Muscle of leg (tissue), 11 donors: ENCODE data around the gene GRAPL. TPM values are rescaled to one million over a fixed set of nuclear protein-coding genes. Genes with fewer than 3 reads are reported as not detected.
"Not testable (repeated sequence)": the region's sequence is repeated elsewhere in the genome, so short reads cannot be mapped to it uniquely, and the experiment has no call there.

Experiments
- DNase-seq: peaks from one replicate; pipeline ENCODE4 v3.0.0; 2013
- H3K27ac ChIP-seq: one replicate; pipeline ENCODE4 v1.5.1; 2013; ENCODE audit warnings: mild to moderate bottlenecking, low read length, control low read depth
- H3K27me3 ChIP-seq: one replicate; pipeline ENCODE4 v1.6.1; 2013; ENCODE audit warnings: low read length; ENCODE audit not compliant: control insufficient read depth, insufficient read depth
- H3K36me3 ChIP-seq: one replicate; pipeline ENCODE4 v1.6.1; 2013; ENCODE audit warnings: low read length; ENCODE audit not compliant: control insufficient read depth, insufficient read depth
- H3K4me1 ChIP-seq: one replicate; pipeline ENCODE4 v1.6.1; 2013; ENCODE audit warnings: low read length; ENCODE audit not compliant: control insufficient read depth, insufficient read depth
- H3K4me3 ChIP-seq: one replicate; pipeline ENCODE4 v1.5.1; 2013; ENCODE audit warnings: low read length, control low read depth
- H3K9me3 ChIP-seq: replicated peaks from 2 replicates; pipeline ENCODE4 v1.6.1; 2013; ENCODE audit warnings: low read depth, low read length; ENCODE audit not compliant: control insufficient read depth
- WGBS: methylation state at CpG from one replicate; pipeline ENCODE4 v1.1.5; 2013; ENCODE audit warnings: missing lambda C conversion rate; ENCODE audit not compliant: insufficient coverage; 5-methylcytosine and 5-hydroxymethylcytosine counted together
- polyA plus RNA-seq, 8 donors: library from polyadenylated mRNA; unstranded; fragments of 120-200 nt; gene quantifications; one replicate each; pipeline versions ENCODE4 v1.2.1 to v1.2.3, GENCODE V29; 2013; ENCODE audit warnings: inconsistent platforms in 1 of 8, low replicate concordance in 1 of 8; ENCODE audit not compliant: insufficient read length in 8 of 8, insufficient read depth in 1 of 8
- total RNA-seq: library from RNA; stranded (reverse); fragments of 120-200 nt; gene quantifications from one replicate; pipeline ENCODE4 v1.2.4, GENCODE V29; 2013

Gene GRAPL
- total and polyA plus RNA-seq, 9 donors, result 0.76 to 3.2 (median 2.2) TPM

- not testable (repeated sequence) for H3K36me3 ChIP-seq, H3K9me3 ChIP-seq, H3K27me3 ChIP-seq, H3K27ac ChIP-seq, H3K4me1 ChIP-seq, DNase-seq, H3K4me3 ChIP-seq
- no CpG with 5 or more reads among the region's 2 CpGs for WGBS
These were observed 31.5 kb downstream of the GRAPL start for GRCh38 chr17:19158938-19159337.

GRCh38 chr17:19161308-19162107 is 34.1 kb downstream of the GRAPL start:
- not testable (repeated sequence) for H3K36me3 ChIP-seq, DNase-seq, H3K27me3 ChIP-seq, H3K9me3 ChIP-seq, H3K4me3 ChIP-seq, H3K27ac ChIP-seq, H3K4me1 ChIP-seq
- WGBS, result no CpG with 5 or more reads among the region's 13 CpGs

- not testable (repeated sequence) for H3K27me3 ChIP-seq, H3K4me1 ChIP-seq, H3K36me3 ChIP-seq, H3K27ac ChIP-seq, H3K9me3 ChIP-seq, DNase-seq, H3K4me3 ChIP-seq
- no CpG with 5 or more reads among the region's 71 CpGs for WGBS
These were observed 35.2 kb downstream of the GRAPL start for GRCh38 chr17:19162384-19163216.

GRCh38 chr17:19174422-19174821 is 47.0 kb downstream of the GRAPL start:
- not testable (repeated sequence) for H3K36me3 ChIP-seq, H3K4me1 ChIP-seq, H3K27me3 ChIP-seq, H3K9me3 ChIP-seq, DNase-seq, H3K27ac ChIP-seq, H3K4me3 ChIP-seq
- no CpG with 5 or more reads among the region's 3 CpGs for WGBS

- DNase-seq, H3K36me3 ChIP-seq, H3K4me3 ChIP-seq, H3K27me3 ChIP-seq, H3K9me3 ChIP-seq, H3K4me1 ChIP-seq, H3K27ac ChIP-seq: not testable (repeated sequence)
- WGBS, result no CpG with 5 or more reads among the region's 20 CpGs
These were observed 48.0 kb downstream of the GRAPL start for GRCh38 chr17:19175410-19175809.

- H3K27ac ChIP-seq, H3K9me3 ChIP-seq, H3K36me3 ChIP-seq, H3K4me1 ChIP-seq, DNase-seq, H3K27me3 ChIP-seq, H3K4me3 ChIP-seq: not testable (repeated sequence)
- WGBS, result no CpG with 5 or more reads among the region's 33 CpGs
These were observed 53.9 kb downstream of the GRAPL start for GRCh38 chr17:19181040-19181875.

- not testable (repeated sequence) for H3K4me3 ChIP-seq, H3K27me3 ChIP-seq, H3K4me1 ChIP-seq, H3K27ac ChIP-seq, H3K9me3 ChIP-seq, H3K36me3 ChIP-seq, DNase-seq
- no CpG with 5 or more reads among the region's 62 CpGs for WGBS
These were observed 60.8 kb downstream of the GRAPL start for GRCh38 chr17:19187883-19188869.

- H3K27me3 ChIP-seq, H3K9me3 ChIP-seq, H3K4me1 ChIP-seq, H3K27ac ChIP-seq, H3K4me3 ChIP-seq, DNase-seq, H3K36me3 ChIP-seq: not testable (repeated sequence)
- no CpG with 5 or more reads among the region's 39 CpGs for WGBS
These were observed 61.7 kb downstream of the GRAPL start for GRCh38 chr17:19188870-19189708.
